CD4-positive, alpha-beta T cell treated with Interleukin-6 for 4 hours (primary cell): ENCODE results near the gene PPM1H.
"Not testable (repeated sequence)": the region's sequence is repeated elsewhere in the genome, so short reads cannot be mapped to it uniquely, and the experiment has no call there.

Experiments used
- DNase-seq: peaks from one replicate; pipeline ENCODE4 v3.0.0-alpha.2; 2020; ENCODE audit warnings: mixed read lengths

Gene PPM1H

GRCh38 chr12:62907078-62907477, 27.9 kb downstream of the PPM1H start:
- no peak for DNase-seq

- DNase-seq, result no peak
Observed at GRCh38 chr12:62903151-62903550, 31.8 kb downstream of the PPM1H start.

- DNase-seq, result no peak
Observed at GRCh38 chr12:62900686-62901272, 34.2 kb downstream of the PPM1H start.

GRCh38 chr12:62899568-62900390, 35.2 kb downstream of the PPM1H start:
- no peak for DNase-seq

GRCh38 chr12:62898526-62898925, 36.4 kb downstream of the PPM1H start:
- no peak for DNase-seq

GRCh38 chr12:62895351-62895877, 39.5 kb downstream of the PPM1H start:
- no peak for DNase-seq

GRCh38 chr12:62893276-62893675, 41.7 kb downstream of the PPM1H start:
- no peak for DNase-seq

- no peak for DNase-seq
Observed at GRCh38 chr12:62891805-62892549, 43.0 kb downstream of the PPM1H start.

- DNase-seq, result no peak
Observed at GRCh38 chr12:62888454-62889110, 46.4 kb downstream of the PPM1H start.

- no peak for DNase-seq
Observed at GRCh38 chr12:62886796-62887195, 48.2 kb downstream of the PPM1H start.

GRCh38 chr12:62885242-62885641, 49.7 kb downstream of the PPM1H start:
- DNase-seq, result no peak

GRCh38 chr12:62884832-62885231, 50.1 kb downstream of the PPM1H start:
- not testable (repeated sequence) for DNase-seq

GRCh38 chr12:62882696-62883095, 52.3 kb downstream of the PPM1H start:
- DNase-seq, result no peak

- DNase-seq, result no peak
Observed at GRCh38 chr12:62882140-62882539, 52.8 kb downstream of the PPM1H start.

GRCh38 chr12:62879691-62880090, 55.3 kb downstream of the PPM1H start:
- DNase-seq, result no peak

GRCh38 chr12:62879228-62879627, 55.7 kb downstream of the PPM1H start:
- not testable (repeated sequence) for DNase-seq

- DNase-seq, result no peak
Observed at GRCh38 chr12:62878211-62878610, 56.7 kb downstream of the PPM1H start.

- DNase-seq, result no peak
Observed at GRCh38 chr12:62876938-62877548, 57.9 kb downstream of the PPM1H start.

- DNase-seq, result no peak
Observed at GRCh38 chr12:62873826-62874448, 61.0 kb downstream of the PPM1H start.

- DNase-seq, result no peak
Observed at GRCh38 chr12:62873116-62873825, 61.7 kb downstream of the PPM1H start.

- DNase-seq, result no peak
Observed at GRCh38 chr12:62868820-62869219, 66.1 kb downstream of the PPM1H start.
